Pons (tissue), 1 donor: ENCODE measurements around the gene BEND5.
A peak's percentile ranks its signal among the peaks of the same experiment; 100 is the strongest.

Experiments
- DNase-seq: peaks from one replicate; pipeline ENCODE4 v3.0.0-alpha.2; 2016; ENCODE audit warnings: low spot score

BEND5 gene

GRCh38 chr1:48765335-48765734 is 11.4 kb downstream of the BEND5 start:
- no peak for DNase-seq

GRCh38 chr1:48761986-48762385 is 14.7 kb downstream of the BEND5 start:
- DNase-seq = no peak

- no peak for DNase-seq
Measured at GRCh38 chr1:48761411-48761810, 15.3 kb downstream of the BEND5 start.

GRCh38 chr1:48760857-48761256 is 15.8 kb downstream of the BEND5 start:
- no peak for DNase-seq

GRCh38 chr1:48758976-48759375 is 17.7 kb downstream of the BEND5 start:
- DNase-seq = no peak

- no peak for DNase-seq
Measured at GRCh38 chr1:48757363-48757762, 19.3 kb downstream of the BEND5 start.

GRCh38 chr1:48756683-48757316 is 19.9 kb downstream of the BEND5 start:
- no peak for DNase-seq

GRCh38 chr1:48753293-48753692 is 23.4 kb downstream of the BEND5 start:
- no peak for DNase-seq

GRCh38 chr1:48750109-48750508 is 26.6 kb downstream of the BEND5 start:
- peak; percentile 55 for DNase-seq

GRCh38 chr1:48749068-48749467 is 27.6 kb downstream of the BEND5 start:
- DNase-seq = no peak

GRCh38 chr1:48746906-48747305 is 29.8 kb downstream of the BEND5 start:
- no peak for DNase-seq

- DNase-seq = no peak
Measured at GRCh38 chr1:48744032-48744431, 32.7 kb downstream of the BEND5 start.

GRCh38 chr1:48743480-48743879 is 33.2 kb downstream of the BEND5 start:
- DNase-seq = no peak

GRCh38 chr1:48741380-48741779 is 35.3 kb downstream of the BEND5 start:
- no peak for DNase-seq

GRCh38 chr1:48740621-48741020 is 36.1 kb downstream of the BEND5 start:
- no peak for DNase-seq

- no peak for DNase-seq
Measured at GRCh38 chr1:48739091-48739490, 37.6 kb downstream of the BEND5 start.

GRCh38 chr1:48738356-48738755 is 38.3 kb downstream of the BEND5 start:
- no peak for DNase-seq

GRCh38 chr1:48735796-48736195 is 40.9 kb downstream of the BEND5 start:
- DNase-seq = no peak

- DNase-seq = no peak
Measured at GRCh38 chr1:48730164-48730910, 46.4 kb downstream of the BEND5 start.

- no peak for DNase-seq
Measured at GRCh38 chr1:48728584-48728983, 48.1 kb downstream of the BEND5 start.

GRCh38 chr1:48726557-48727215 is 50.0 kb downstream of the BEND5 start:
- DNase-seq = no peak

GRCh38 chr1:48726139-48726538 is 50.6 kb downstream of the BEND5 start:
- no peak for DNase-seq

GRCh38 chr1:48725341-48726046 is 51.2 kb downstream of the BEND5 start:
- DNase-seq = no peak
